ENCODE data around the gene ABHD10.

- TF ChIP-seq, protein P1, sequence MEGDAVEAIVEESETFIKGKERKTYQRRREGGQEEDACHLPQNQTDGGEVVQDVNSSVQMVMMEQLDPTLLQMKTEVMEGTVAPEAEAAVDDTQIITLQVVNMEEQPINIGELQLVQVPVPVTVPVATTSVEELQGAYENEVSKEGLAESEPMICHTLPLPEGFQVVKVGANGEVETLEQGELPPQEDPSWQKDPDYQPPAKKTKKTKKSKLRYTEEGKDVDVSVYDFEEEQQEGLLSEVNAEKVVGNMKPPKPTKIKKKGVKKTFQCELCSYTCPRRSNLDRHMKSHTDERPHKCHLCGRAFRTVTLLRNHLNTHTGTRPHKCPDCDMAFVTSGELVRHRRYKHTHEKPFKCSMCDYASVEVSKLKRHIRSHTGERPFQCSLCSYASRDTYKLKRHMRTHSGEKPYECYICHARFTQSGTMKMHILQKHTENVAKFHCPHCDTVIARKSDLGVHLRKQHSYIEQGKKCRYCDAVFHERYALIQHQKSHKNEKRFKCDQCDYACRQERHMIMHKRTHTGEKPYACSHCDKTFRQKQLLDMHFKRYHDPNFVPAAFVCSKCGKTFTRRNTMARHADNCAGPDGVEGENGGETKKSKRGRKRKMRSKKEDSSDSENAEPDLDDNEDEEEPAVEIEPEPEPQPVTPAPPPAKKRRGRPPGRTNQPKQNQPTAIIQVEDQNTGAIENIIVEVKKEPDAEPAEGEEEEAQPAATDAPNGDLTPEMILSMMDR (IDR thresholded peaks at IDR 0.05; ENCODE audit: low read length), result no peak
- TF ChIP-seq EZH2 (IDR thresholded peaks at IDR 0.05; ENCODE audit: borderline replicate concordance, low read length), result no peak
Observed at GRCh38 chr3:111949712-111950111, 29.1 kb upstream of the ABHD10 start.
